SK-N-SH (cell line): ENCODE results near the gene HM13. TPM values are rescaled to one million over a fixed set of nuclear protein-coding genes. Genes with fewer than 3 reads are reported as not detected.

Source experiments
- CTCF ChIA-PET: fragments of 300-600, 350-600 bp; formaldehyde crosslinking; extraction: SDS; loops from one replicate; lab custom pipeline; 2021; lab: Yijun Ruan, JAX
- POLR2A ChIA-PET: fragments of 350-600 bp; sonication (Branson Sonifier 250); formaldehyde crosslinking; extraction: SDS; loops from one replicate; lab custom pipeline; 2020; ENCODE audit warnings: antibody characterized with exemption, inconsistent platforms; lab: Yijun Ruan, JAX
- DNase-seq: peaks from one replicate; pipeline ENCODE4 v3.0.0; 2012
- H2AFZ ChIP-seq: fragments of 200-600 bp; sonication (generic); 2 replicates; pipeline ENCODE4 v1.8.1; 2016; ENCODE audit warnings: antibody characterized with exemption, mild to moderate bottlenecking, low read depth
- H3F3A ChIP-seq: fragments of 200-600 bp; sonication (generic); replicated peaks from 2 replicates; pipeline ENCODE3; 2016; ENCODE audit warnings: antibody characterized with exemption, mild to moderate bottlenecking; ENCODE audit not compliant: insufficient read depth
- H3K27ac ChIP-seq, 2 experiments: fragments of 200-500 bp in 1 of 2; fragments of 200-600 bp in 1 of 2; sonication (Bioruptor generic) in 1 of 2; sonication (generic), shearing (Covaris generic) in 1 of 2; 2 replicates each; pipeline versions ENCODE4 v1.5.1 to v1.6.1; 2014 to 2016; ENCODE audit warnings: low read depth in 2 of 2, inconsistent platforms in 1 of 2, low read length in 1 of 2, mild to moderate bottlenecking in 1 of 2, mixed read lengths in 1 of 2
- H3K27me3 ChIP-seq: fragments of 200-600 bp; sonication (generic), shearing (Covaris generic); 2 replicates; pipeline ENCODE4 v1.6.1; 2016; ENCODE audit warnings: mixed run types; ENCODE audit not compliant: insufficient read depth
- H3K36me3 ChIP-seq, 2 experiments: fragments of 200-500 bp in 1 of 2; fragments of 200-600 bp in 1 of 2; sonication (Bioruptor generic) in 1 of 2; sonication (generic) in 1 of 2; replicated peaks in 1 of 2; 2 replicates each; pipeline versions ENCODE3 to v1.5.1; 2014 to 2016; ENCODE audit warnings: low read length in 1 of 2, mild to moderate bottlenecking in 1 of 2; ENCODE audit not compliant: insufficient read depth in 2 of 2, control insufficient read depth in 1 of 2
- H3K4me1 ChIP-seq, 2 experiments: fragments of 200-500 bp in 1 of 2; fragments of 200-600 bp in 1 of 2; sonication (Bioruptor generic) in 1 of 2; sonication (generic), shearing (Covaris generic) in 1 of 2; 2 replicates each; pipeline versions ENCODE4 v1.5.1 to v1.6.1; 2014 to 2016; ENCODE audit warnings: low read depth in 1 of 2, low read length in 1 of 2, mixed run types in 1 of 2; ENCODE audit not compliant: insufficient read depth in 2 of 2, control insufficient read depth in 1 of 2
- H3K4me2 ChIP-seq: fragments of 200-600 bp; sonication (generic), shearing (Covaris generic); 2 replicates; pipeline ENCODE4 v1.6.1; 2017; ENCODE audit warnings: mixed run types
- H3K4me3 ChIP-seq, 2 experiments: fragments of 200-500 bp in 1 of 2; fragments of 200-600 bp in 1 of 2; sonication (Bioruptor generic) in 1 of 2; sonication (generic), shearing (Covaris generic) in 1 of 2; 2 replicates each; pipeline versions ENCODE4 v1.5.1 to v1.8.1; 2014 to 2016; ENCODE audit warnings: low read depth in 2 of 2, inconsistent platforms in 1 of 2, low read length in 1 of 2, mild to moderate bottlenecking in 1 of 2, mixed read lengths in 1 of 2, moderate library complexity in 1 of 2
- H3K79me2 ChIP-seq: fragments of 200-600 bp; sonication (generic); 2 replicates; pipeline ENCODE4 v1.8.1; 2017; ENCODE audit warnings: mild to moderate bottlenecking; ENCODE audit not compliant: insufficient read depth
- H3K9ac ChIP-seq: fragments of 200-600 bp; sonication (generic); 2 replicates; pipeline ENCODE4 v1.6.1; 2017; ENCODE audit warnings: mixed run types
- H3K9me2 ChIP-seq: fragments of 200-600 bp; sonication (generic); 2 replicates; pipeline ENCODE4 v1.6.1; 2017; ENCODE audit warnings: mixed run types
- H3K9me3 ChIP-seq: fragments of 200-600 bp; sonication (generic); 2 replicates; pipeline ENCODE4 v1.6.1; 2017; ENCODE audit warnings: mixed run types, mild to moderate bottlenecking, moderate library complexity
- H4K20me1 ChIP-seq: fragments of 200-600 bp; sonication (generic); 2 replicates; pipeline ENCODE4 v1.6.1; 2017; ENCODE audit warnings: mild to moderate bottlenecking, mixed run types; ENCODE audit not compliant: insufficient read depth
- ELF1 ChIP-seq: IDR thresholded peaks from 2 replicates; pipeline ENCODE4 v1.4.0; 2012
- EP300 ChIP-seq, 2 experiments: IDR thresholded peaks; 2 replicates each; pipeline versions ENCODE4 v1.4.0 to v1.6.1; 2012; ENCODE audit warnings: borderline replicate concordance in 1 of 2, low read depth in 1 of 2, low read length in 1 of 2
- GABPA ChIP-seq: IDR thresholded peaks from 2 replicates; pipeline ENCODE4 v1.4.0; 2012; ENCODE audit warnings: low read depth, mild to moderate bottlenecking
- MXI1 ChIP-seq: IDR thresholded peaks from 2 replicates; pipeline ENCODE4 v1.6.1; 2012; ENCODE audit warnings: mild to moderate bottlenecking, low read depth, low read length, improper control_type of control experiment
- NFIC ChIP-seq: IDR thresholded peaks from 2 replicates; pipeline ENCODE4 v1.4.0; 2012; ENCODE audit warnings: borderline replicate concordance
- NRF1 ChIP-seq: IDR thresholded peaks from 2 replicates; pipeline ENCODE4 v1.6.1; 2012; ENCODE audit warnings: low read depth, mild to moderate bottlenecking, low read length
- RAD21 ChIP-seq: IDR thresholded peaks from 2 replicates; pipeline ENCODE4 v1.6.1; 2012; ENCODE audit warnings: mild to moderate bottlenecking, low read length
- RCOR1 ChIP-seq: fragments of 150-350 bp; IDR thresholded peaks from 2 replicates; pipeline ENCODE4 v1.6.1; 2017; ENCODE audit warnings: antibody characterized with exemption, low read length
- RFX5 ChIP-seq: IDR thresholded peaks from 2 replicates; pipeline ENCODE4 v1.6.1; 2012; ENCODE audit warnings: mild to moderate bottlenecking, improper control_type of control experiment, low read length
- TAF1 ChIP-seq: IDR thresholded peaks from 2 replicates; pipeline ENCODE4 v1.6.1; 2012; ENCODE audit warnings: low read depth, mild to moderate bottlenecking, low read length, moderate library complexity, borderline replicate concordance
- WGBS: methylation state at CpG from one replicate; pipeline ENCODE4 v1.1.6; 2017; ENCODE audit warnings: low lambda C conversion rate; 5-methylcytosine and 5-hydroxymethylcytosine counted together
- polyA plus RNA-seq, 3 experiments: library from polyadenylated mRNA; depleted of rRNA; stranded (reverse); fragments of >200 nt; gene quantifications; 2 replicates each; pipeline ENCODE4 v1.2.3, GENCODE V29; 2012
- TF ChIP-seq, protein P1 (sequence below): IDR thresholded peaks from 2 replicates; pipeline ENCODE4 v1.4.0; 2012; ENCODE audit warnings: low read depth, borderline replicate concordance
- TF ChIP-seq, protein P2 (sequence below): IDR thresholded peaks from 2 replicates; pipeline ENCODE4; 2012

Gene HM13
- polyA plus RNA-seq, 1 of the 3 experiments (the other 2 are of a cell fraction) = 160 TPM

GRCh38 chr20:31594002-31594557 lies 79.8 kb downstream of the HM13 start:
- H3K27ac ChIP-seq = peak overlapping the region; percentile 86 to 91; a peak in 3 of 4 replicates
- no peak for DNase-seq
- no peaks in the 10 kb centered on the region for H4K20me1 ChIP-seq
- peak overlapping the region; percentile 23; the same call in 1 of the 2 replicates for H3K4me2 ChIP-seq
- H3K9me2 ChIP-seq = no peaks in the 10 kb centered on the region
- WGBS = 86% methylated on average over 13 of the region's 13 CpGs
- H3K4me3 ChIP-seq = no peak overlapping the region
- TF ChIP-seq GABPA = no peak
- no peak for TF ChIP-seq RCOR1
- TF ChIP-seq, protein P1, sequence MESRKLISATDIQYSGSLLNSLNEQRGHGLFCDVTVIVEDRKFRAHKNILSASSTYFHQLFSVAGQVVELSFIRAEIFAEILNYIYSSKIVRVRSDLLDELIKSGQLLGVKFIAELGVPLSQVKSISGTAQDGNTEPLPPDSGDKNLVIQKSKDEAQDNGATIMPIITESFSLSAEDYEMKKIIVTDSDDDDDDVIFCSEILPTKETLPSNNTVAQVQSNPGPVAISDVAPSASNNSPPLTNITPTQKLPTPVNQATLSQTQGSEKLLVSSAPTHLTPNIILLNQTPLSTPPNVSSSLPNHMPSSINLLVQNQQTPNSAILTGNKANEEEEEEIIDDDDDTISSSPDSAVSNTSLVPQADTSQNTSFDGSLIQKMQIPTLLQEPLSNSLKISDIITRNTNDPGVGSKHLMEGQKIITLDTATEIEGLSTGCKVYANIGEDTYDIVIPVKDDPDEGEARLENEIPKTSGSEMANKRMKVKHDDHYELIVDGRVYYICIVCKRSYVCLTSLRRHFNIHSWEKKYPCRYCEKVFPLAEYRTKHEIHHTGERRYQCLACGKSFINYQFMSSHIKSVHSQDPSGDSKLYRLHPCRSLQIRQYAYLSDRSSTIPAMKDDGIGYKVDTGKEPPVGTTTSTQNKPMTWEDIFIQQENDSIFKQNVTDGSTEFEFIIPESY = no peak
- TF ChIP-seq NFIC = no peak
- TF ChIP-seq ELF1 = no peak
- TF ChIP-seq NRF1 = no peak
- TF ChIP-seq EP300 (IDR thresholded peaks at IDR 0.05; ENCODE audit: borderline replicate concordance in 1 of 2, low read depth in 1 of 2, low read length in 1 of 2) = no peak
- ChIA-PET POLR2A (interaction anchor here (1.4 to 3.1 kb wide), 2 partner anchors 11 to 12 kb away, joined by 8 to 51 read pairs; partner anchors contain the start of gene ID1), CTCF (interaction anchor here (1.1 to 33.9 kb wide), 6 partner anchors 17 to 31 kb away, joined by 4 to 1802 read pairs (median 18); no protein-coding TSS in a partner anchor)
- H3K9me3 ChIP-seq = no peaks in the 10 kb centered on the region
- no peak overlapping the region for H3K9ac ChIP-seq
- no peak overlapping the region for H2AFZ ChIP-seq
- peaks cover 6 to 10% of the 10 kb centered on the region in 2 experiments; a peak in 1 of 4 replicates for H3K4me1 ChIP-seq
- peaks cover 46% of the 10 kb centered on the region for H3F3A ChIP-seq
- H3K79me2 ChIP-seq = peaks cover 3% of the 10 kb centered on the region; the same call in 1 of the 2 replicates
- H3K27me3 ChIP-seq = no peaks in the 10 kb centered on the region
- H3K36me3 ChIP-seq = no peaks in the 10 kb centered on the region

- Histone ChIP-seq H3K36me3 (no peaks in the 10 kb centered on the region), H2AFZ (no peak overlapping the region), H3K9ac (no peak overlapping the region), H3K4me1 (peaks cover 6 to 10% of the 10 kb centered on the region in 2 experiments; a peak in 1 of 4 replicates), H3K27ac (peak overlapping the region; percentile 86 to 91), H3F3A (peaks cover 46% of the 10 kb centered on the region), H3K27me3 (no peaks in the 10 kb centered on the region), H3K4me3 (no peak overlapping the region), H3K9me2 (no peaks in the 10 kb centered on the region), H3K79me2 (peaks cover 3% of the 10 kb centered on the region; the same call in 1 of the 2 replicates), H3K9me3 (no peaks in the 10 kb centered on the region), H4K20me1 (no peaks in the 10 kb centered on the region), H3K4me2 (peak overlapping the region; percentile 26; the same call in 1 of the 2 replicates)
- WGBS = 73% methylated on average over 7 of the region's 11 CpGs
- DNase-seq = no peak
- ChIA-PET CTCF (interaction anchor here (2.0 to 33.9 kb wide), 3 partner anchors 12 to 29 kb away, joined by 8 to 1802 read pairs (median 48); no protein-coding TSS in a partner anchor), POLR2A (interaction anchor here (2.1 to 3.1 kb wide), 2 partner anchors 12 to 22 kb away, joined by 25 to 51 read pairs; partner anchors contain the start of gene ID1)
- TF ChIP-seq NRF1 = no peak
- TF ChIP-seq MXI1 = no peak
- TF ChIP-seq, protein P2, sequence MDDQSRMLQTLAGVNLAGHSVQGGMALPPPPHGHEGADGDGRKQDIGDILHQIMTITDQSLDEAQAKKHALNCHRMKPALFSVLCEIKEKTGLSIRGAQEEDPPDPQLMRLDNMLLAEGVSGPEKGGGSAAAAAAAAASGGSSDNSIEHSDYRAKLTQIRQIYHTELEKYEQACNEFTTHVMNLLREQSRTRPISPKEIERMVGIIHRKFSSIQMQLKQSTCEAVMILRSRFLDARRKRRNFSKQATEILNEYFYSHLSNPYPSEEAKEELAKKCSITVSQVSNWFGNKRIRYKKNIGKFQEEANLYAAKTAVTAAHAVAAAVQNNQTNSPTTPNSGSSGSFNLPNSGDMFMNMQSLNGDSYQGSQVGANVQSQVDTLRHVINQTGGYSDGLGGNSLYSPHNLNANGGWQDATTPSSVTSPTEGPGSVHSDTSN = no peak
- no peak for TF ChIP-seq TAF1
- no peak for TF ChIP-seq RAD21
- no peak for TF ChIP-seq RFX5
These were observed 80.5 kb downstream of the HM13 start for GRCh38 chr20:31594558-31595379.
